Transverse colon (tissue), 3 donors: ENCODE measurements around the gene CELF4.

Experiments used
- POLR2A ChIP-seq: fragments of 450-650 bp; IDR thresholded peaks from one replicate; pipeline ENCODE4 v1.6.1; 2016; ENCODE audit warnings: antibody characterized with exemption, mild to moderate bottlenecking, moderate library complexity
- TF ChIP-seq, protein P1 (sequence below), 5 experiments: fragments of 200-600 bp in 3 of 5; fragments of 450-650 bp in 2 of 5; sonication (generic) in 3 of 5; IDR thresholded peaks; 1 replicate in 2 of 5; 2 replicates in 3 of 5; pipeline ENCODE4 v1.5.1; 2016 to 2017; ENCODE audit warnings: antibody characterized with exemption in 5 of 5, inconsistent platforms in 3 of 5, mild to moderate bottlenecking in 2 of 5, moderate library complexity in 1 of 5

DNA sequence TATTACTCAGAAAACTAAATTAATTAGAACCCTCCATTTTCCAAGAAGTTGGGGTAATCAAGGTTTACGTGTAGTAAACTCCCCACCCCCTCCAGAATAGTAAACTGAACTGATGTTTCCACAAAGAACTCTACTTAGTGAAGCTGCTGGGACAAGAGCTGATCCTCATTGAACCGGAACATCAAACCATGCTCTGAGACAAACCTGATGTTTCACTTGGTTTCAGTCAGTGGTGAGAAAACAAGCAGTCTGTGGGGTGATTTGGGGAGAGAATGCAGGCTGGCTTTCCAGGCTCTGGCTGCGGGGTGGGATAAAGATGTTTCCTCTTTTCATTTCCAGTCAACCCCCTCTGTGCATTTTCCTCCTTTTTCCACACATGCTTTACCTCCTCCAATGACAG, 38.2 kb downstream of the CELF4 start:
- TF ChIP-seq, protein P1, sequence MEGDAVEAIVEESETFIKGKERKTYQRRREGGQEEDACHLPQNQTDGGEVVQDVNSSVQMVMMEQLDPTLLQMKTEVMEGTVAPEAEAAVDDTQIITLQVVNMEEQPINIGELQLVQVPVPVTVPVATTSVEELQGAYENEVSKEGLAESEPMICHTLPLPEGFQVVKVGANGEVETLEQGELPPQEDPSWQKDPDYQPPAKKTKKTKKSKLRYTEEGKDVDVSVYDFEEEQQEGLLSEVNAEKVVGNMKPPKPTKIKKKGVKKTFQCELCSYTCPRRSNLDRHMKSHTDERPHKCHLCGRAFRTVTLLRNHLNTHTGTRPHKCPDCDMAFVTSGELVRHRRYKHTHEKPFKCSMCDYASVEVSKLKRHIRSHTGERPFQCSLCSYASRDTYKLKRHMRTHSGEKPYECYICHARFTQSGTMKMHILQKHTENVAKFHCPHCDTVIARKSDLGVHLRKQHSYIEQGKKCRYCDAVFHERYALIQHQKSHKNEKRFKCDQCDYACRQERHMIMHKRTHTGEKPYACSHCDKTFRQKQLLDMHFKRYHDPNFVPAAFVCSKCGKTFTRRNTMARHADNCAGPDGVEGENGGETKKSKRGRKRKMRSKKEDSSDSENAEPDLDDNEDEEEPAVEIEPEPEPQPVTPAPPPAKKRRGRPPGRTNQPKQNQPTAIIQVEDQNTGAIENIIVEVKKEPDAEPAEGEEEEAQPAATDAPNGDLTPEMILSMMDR (IDR thresholded peaks at IDR 0.05) = no peak
- TF ChIP-seq POLR2A = no peak
